RWPE2 (cell line): ENCODE results near the gene SPATA6L.

ENCODE experiments used
- ATAC-seq: fragments of 200-7000 bp; cut with Tn5 transposase; 3 replicates; pipeline ENCODE4 v1.9.1; 2021; ENCODE audit warnings: low read depth
- DNase-seq: peaks from one replicate; pipeline ENCODE4 v3.0.0-alpha.2; 2020; ENCODE audit warnings: low spot score
- H3K27ac ChIP-seq: fragments of 450-650 bp; 2 replicates; pipeline ENCODE4 v1.5.1; 2017; ENCODE audit warnings: mild to moderate bottlenecking; ENCODE audit not compliant: poor library complexity, severe bottlenecking
- H3K27me3 ChIP-seq: fragments of 250-450 bp; sonication (Bioruptor Pico); 2 replicates; pipeline ENCODE4 v1.5.1; 2021; ENCODE audit warnings: mild to moderate bottlenecking, moderate library complexity; ENCODE audit not compliant: insufficient read depth, poor library complexity, severe bottlenecking
- H3K36me3 ChIP-seq: fragments of 250-450 bp; sonication (Bioruptor Pico); 2 replicates; pipeline ENCODE4 v1.5.1; 2020; ENCODE audit warnings: low read depth, mild to moderate bottlenecking, moderate library complexity
- H3K4me1 ChIP-seq: fragments of 250-450 bp; sonication (Bioruptor Pico); 2 replicates; pipeline ENCODE4 v1.5.1; 2021; ENCODE audit warnings: mild to moderate bottlenecking, moderate library complexity; ENCODE audit not compliant: insufficient read depth, poor library complexity, severe bottlenecking
- H3K4me3 ChIP-seq: fragments of 250-450 bp; sonication (Bioruptor Pico); 2 replicates; pipeline ENCODE4 v1.5.1; 2021; ENCODE audit warnings: mild to moderate bottlenecking, moderate library complexity; ENCODE audit not compliant: severe bottlenecking
- H3K9me3 ChIP-seq: fragments of 250-450 bp; sonication (Bioruptor Pico); 2 replicates; pipeline ENCODE4 v1.5.1; 2021; ENCODE audit warnings: mild to moderate bottlenecking, moderate library complexity; ENCODE audit not compliant: severe bottlenecking
- TF ChIP-seq, protein P1 (sequence below): fragments of 450-650 bp; IDR thresholded peaks from one replicate; pipeline ENCODE4 v1.5.1; 2017; ENCODE audit warnings: mild to moderate bottlenecking, moderate library complexity; ENCODE audit not compliant: poor library complexity, severe bottlenecking

Gene SPATA6L

DNA sequence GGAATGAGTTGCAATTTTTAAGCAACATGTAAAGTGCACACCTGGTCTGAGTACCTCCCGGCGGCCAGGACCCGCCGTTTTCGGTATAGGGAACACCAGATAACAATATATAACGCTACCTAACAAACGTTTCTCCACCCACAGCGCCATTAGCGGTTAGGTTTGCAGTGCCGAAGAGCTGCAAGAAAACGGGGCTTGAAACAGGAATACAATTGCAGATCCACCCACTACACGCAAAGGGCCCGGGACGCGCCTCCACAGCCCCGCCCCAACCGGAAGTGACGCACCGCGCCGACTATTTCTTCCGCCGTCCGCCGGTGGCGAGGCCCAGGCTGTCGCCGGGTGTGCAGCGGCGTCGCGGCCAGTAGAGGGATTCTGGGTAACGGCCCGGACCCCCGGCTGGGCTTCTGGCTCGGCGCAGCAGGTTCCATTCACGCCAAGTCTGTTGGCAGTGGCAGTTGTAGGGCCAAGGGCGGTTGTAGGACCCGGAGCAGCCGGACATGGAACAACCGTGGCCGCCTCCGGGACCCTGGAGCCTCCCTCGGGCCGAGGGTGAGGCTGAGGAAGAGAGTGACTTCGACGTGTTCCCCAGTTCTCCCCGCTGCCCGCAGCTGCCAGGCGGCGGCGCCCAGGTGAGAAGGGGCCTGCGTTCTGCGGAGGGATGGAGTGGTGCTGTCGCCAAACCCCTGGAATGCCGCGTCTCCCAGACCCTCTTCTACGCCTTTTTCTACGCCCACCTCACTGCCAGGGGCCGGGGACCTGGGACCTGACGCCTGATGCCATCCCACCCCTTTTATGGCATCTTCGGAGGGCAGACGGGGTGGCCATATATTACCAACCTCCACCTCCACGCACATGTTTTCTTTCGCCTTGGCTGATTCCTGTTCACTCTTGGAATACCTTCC, 13.2 kb upstream of the SPATA6L start, which contains the start of gene CDC37L1:
CDC37L1 (plus strand) TSS at position 302 of the 905 bp plus-strand sequence; CDS start at position 501, 199 bp downstream.
- TF ChIP-seq, protein P1, sequence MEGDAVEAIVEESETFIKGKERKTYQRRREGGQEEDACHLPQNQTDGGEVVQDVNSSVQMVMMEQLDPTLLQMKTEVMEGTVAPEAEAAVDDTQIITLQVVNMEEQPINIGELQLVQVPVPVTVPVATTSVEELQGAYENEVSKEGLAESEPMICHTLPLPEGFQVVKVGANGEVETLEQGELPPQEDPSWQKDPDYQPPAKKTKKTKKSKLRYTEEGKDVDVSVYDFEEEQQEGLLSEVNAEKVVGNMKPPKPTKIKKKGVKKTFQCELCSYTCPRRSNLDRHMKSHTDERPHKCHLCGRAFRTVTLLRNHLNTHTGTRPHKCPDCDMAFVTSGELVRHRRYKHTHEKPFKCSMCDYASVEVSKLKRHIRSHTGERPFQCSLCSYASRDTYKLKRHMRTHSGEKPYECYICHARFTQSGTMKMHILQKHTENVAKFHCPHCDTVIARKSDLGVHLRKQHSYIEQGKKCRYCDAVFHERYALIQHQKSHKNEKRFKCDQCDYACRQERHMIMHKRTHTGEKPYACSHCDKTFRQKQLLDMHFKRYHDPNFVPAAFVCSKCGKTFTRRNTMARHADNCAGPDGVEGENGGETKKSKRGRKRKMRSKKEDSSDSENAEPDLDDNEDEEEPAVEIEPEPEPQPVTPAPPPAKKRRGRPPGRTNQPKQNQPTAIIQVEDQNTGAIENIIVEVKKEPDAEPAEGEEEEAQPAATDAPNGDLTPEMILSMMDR: peak; percentile 46
- peaks cover 5% of the 10 kb centered on the region; the same call in 1 of the 2 replicates for H3K36me3 ChIP-seq
- H3K9me3 ChIP-seq: no peaks in the 10 kb centered on the region
- peak; percentile 88 for ATAC-seq
- H3K4me3 ChIP-seq: peak within 1 kb of the TSS; percentile 68
- peaks cover 21% of the 10 kb centered on the region for H3K4me1 ChIP-seq
- DNase-seq: peak; percentile 94
- peak within 1 kb of the TSS; percentile 71 for H3K27ac ChIP-seq
- H3K27me3 ChIP-seq: no peaks in the 10 kb centered on the region

DNA sequence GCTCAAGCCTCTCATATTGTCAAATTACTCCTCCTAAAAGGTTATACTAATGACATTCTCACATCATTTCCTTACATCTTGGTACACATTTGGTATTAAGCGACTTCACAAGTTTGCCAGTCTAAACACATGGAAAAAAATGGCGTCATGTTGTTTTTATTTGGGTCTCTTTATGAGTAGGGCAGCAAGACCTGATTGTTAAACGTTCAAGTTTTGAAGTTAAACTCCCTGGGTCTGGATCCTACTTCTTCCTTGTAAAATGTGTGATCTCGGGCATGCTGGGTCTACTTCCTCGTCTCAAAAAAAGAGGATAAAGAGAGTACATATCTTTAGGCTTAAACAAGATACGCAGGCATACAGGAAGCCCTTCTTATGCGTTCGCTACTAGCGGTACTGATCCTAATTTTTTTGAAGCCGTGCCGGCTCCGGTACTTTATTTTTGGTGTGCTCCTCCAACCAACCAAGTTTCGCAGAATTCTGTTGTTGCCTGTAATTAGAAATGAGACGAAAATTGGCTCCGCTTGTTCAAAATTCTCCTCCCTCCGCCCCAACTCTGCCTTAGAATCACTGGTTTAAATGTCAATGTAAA, 12.5 kb upstream of the SPATA6L start:
- TF ChIP-seq, protein P1: no peak
- H3K27ac ChIP-seq: peak overlapping the region; percentile 71
- no peaks in the 10 kb centered on the region for H3K9me3 ChIP-seq
- DNase-seq: no peak
- H3K27me3 ChIP-seq: no peaks in the 10 kb centered on the region
- peak; percentile 20; the same call in 2 of the 3 replicates for ATAC-seq
- no peaks in the 10 kb centered on the region for H3K36me3 ChIP-seq
- peak overlapping the region; percentile 68 for H3K4me3 ChIP-seq
- peaks cover 21% of the 10 kb centered on the region for H3K4me1 ChIP-seq

DNA sequence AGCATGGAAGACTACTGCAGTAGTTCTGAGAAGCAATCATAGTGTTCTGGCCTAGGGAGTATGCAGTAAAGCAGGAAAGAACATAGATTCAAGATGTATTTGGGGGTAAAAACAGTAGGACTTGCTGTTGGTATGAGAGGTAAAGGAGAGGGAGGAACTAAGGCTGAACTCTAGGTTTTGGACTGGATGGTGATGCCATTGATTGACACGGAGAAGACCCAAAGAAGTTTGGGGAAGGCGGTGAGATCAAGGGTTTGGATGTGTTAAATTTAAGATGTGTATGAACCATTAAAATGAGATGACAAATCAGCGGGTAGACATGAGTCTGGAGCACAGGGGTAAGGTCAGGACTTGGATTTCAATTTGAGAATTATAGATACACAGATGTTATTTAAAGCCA, 11.1 kb upstream of the SPATA6L start:
- TF ChIP-seq, protein P1: no peak
- no peak for DNase-seq
- H3K27ac ChIP-seq: no peak overlapping the region

DNA sequence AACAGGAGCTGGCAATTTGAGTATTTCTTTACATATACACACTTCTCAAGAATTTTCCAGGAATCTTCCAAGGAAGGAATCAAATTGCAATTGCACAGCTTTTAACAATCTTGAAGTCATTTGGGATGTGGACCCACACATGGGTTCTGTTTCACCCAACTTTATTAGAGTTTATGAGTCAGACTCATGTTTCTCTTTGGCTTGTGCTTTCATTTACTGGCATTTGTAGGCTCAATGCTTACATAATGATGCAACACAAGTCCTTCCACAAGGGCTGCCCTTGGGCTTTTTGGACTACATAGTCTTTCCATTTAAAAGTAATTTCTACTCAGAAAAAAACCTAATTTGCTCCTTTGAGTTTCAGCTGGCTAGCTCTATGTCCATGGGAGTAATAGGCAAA, 8.5 kb upstream of the SPATA6L start:
- no peaks in the 10 kb centered on the region for H3K36me3 ChIP-seq
- no peak overlapping the region for H3K27ac ChIP-seq
- DNase-seq (no peak), ATAC-seq (peak; percentile 24; the same call in 1 of the 3 replicates)
- H3K27me3 ChIP-seq: no peaks in the 10 kb centered on the region
- peaks cover 13% of the 10 kb centered on the region for H3K4me1 ChIP-seq
- no peaks in the 10 kb centered on the region for H3K9me3 ChIP-seq
- no peak overlapping the region for H3K4me3 ChIP-seq
- TF ChIP-seq, protein P1: no peak

More for the DNA sequence above, 11.1 kb upstream of the SPATA6L start:
- Histone ChIP-seq H3K27me3 (no peaks in the 10 kb centered on the region), H3K4me3 (no peak overlapping the region), H3K36me3 (no peaks in the 10 kb centered on the region), H3K9me3 (no peaks in the 10 kb centered on the region), H3K4me1 (peaks cover 21% of the 10 kb centered on the region)
- ATAC-seq: no peak
